ENCODE measurements around the gene CADM3.

Gene CADM3

GRCh38 chr1:159172614-159173291 lies 1.3 kb downstream of the CADM3 start:
- in situ Hi-C loops (cut with MboI; ENCODE audit: low sequenced_read_pairs), result no loop called here

DNA sequence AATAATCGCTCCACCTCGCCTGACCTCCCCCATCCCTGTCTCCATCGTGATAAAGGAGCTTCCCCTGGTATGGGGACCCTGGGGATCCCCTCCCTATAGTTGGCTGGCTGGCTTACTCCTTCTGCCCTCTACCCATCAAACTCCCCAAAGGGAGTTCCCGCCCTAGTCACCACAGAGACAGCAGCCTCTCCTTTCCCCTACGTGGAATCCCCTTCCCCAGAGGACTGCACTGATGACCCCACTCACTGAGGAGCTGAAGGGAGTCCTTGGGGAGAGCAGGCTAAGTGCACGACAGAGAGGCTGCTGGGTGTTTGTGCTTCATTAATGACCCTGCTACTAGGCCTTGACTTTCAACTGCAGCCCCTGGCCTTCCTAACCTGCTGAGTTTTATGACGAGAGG lies 1.9 kb downstream of the CADM3 start:
- in situ Hi-C loops (cut with MboI; ENCODE audit: low sequenced_read_pairs), result no loop called here

- in situ Hi-C loops (cut with MboI; ENCODE audit: low sequenced_read_pairs), result no loop called here
Measured at GRCh38 chr1:159175571-159175970, 4.2 kb downstream of the CADM3 start.

DNA sequence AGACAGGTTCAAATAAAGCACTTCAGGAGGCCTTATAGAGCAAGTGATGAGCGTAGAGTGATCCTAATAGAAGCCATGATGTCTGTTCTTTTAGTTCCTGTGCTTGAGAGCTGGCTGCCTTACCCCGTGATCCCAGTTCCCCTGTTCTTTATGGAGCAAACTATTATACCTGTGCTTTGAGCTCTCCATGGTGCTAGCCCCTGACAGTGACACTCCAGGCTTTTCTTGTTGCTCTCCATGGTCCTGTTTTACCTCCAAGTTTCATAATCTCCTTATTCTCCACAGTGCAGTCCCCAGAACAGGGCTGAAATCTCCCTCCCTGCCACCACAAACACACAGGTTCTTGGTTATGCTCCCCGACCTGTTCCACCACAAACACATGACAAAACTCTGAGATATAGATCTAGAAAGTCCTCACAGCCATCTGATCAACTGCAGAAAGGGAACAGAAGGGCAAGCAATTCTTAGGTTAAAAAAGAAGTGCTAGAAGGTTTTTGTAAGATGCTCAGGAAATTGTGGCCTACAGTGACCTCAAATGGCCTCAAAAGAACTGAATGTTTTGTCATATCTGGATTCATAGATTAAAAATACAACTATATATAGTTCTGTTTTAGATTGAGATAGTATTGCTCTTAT lies 6.0 kb downstream of the CADM3 start:
- in situ Hi-C loops (cut with MboI; ENCODE audit: low sequenced_read_pairs), result no loop called here

GRCh38 chr1:159179906-159180305 lies 8.5 kb downstream of the CADM3 start:
- in situ Hi-C loops (cut with MboI; ENCODE audit: low sequenced_read_pairs), result no loop called here

- in situ Hi-C loops (cut with MboI; ENCODE audit: low sequenced_read_pairs), result no loop called here
Measured at GRCh38 chr1:159180516-159180915, 9.1 kb downstream of the CADM3 start.

DNA sequence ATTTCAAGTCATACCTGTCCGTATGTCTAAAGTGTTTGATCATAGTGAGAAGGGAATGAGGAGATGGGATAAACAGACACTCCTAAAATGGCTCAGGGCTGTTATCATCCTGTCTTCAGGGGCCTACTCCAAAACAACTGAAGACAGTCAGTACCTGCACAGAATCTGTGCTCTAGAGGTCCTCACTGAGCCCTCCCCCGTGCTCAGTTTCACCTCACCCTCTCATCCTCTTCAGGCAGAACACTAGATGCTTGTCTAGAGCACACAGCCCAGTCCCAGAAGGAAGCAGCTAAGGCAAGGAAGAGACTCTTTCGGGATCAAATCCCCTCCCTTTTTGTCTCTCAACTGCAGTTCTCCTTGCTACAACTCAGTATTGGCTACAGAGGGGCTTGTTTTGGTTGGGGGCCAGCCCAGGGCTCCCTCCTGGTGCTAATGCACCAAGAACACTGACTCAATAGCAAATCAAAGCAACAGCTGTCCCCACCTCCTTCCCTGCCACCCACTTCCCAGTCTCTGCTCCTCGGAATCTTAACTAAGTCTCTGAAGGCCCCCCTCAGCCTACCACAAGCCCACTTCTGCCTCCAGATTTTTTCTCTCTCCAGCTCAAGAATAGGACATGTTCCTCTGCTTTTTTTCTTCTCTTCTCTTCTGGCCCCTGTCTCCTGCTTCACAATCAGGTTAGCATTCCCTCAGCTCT lies 10.1 kb downstream of the CADM3 start:
- in situ Hi-C loops (cut with MboI; ENCODE audit: low sequenced_read_pairs), result no loop called here

DNA sequence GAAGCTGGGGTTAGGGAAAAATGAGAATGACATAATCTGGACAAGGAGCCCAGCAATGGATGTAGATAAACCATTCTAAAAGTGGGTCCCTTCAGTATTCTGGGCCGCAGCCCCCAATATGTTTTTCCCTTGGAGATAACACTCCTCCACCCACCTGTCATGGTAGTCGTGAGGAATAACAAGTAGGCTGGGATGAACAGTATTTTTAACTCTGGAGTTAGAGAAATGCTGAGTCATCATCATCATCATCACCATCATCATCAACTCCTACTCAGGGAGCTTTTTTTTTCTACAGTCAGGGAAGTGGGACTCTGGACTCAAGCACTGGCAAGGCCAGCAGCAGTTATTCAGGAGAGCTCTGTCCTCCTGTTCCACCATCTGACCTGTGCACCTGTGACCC lies 12.8 kb downstream of the CADM3 start:
- in situ Hi-C loops (cut with MboI; ENCODE audit: low sequenced_read_pairs), result no loop called here

GRCh38 chr1:159185121-159185520 lies 13.7 kb downstream of the CADM3 start:
- in situ Hi-C loops (cut with MboI; ENCODE audit: low sequenced_read_pairs), result no loop called here

- in situ Hi-C loops (cut with MboI; ENCODE audit: low sequenced_read_pairs), result no loop called here
Measured at GRCh38 chr1:159187033-159187432, 15.6 kb downstream of the CADM3 start.

GRCh38 chr1:159187647-159188374 lies 16.4 kb downstream of the CADM3 start:
- in situ Hi-C loops (cut with MboI; ENCODE audit: low sequenced_read_pairs), result no loop called here

- in situ Hi-C loops (cut with MboI; ENCODE audit: low sequenced_read_pairs), result no loop called here
Measured at GRCh38 chr1:159188375-159188788, 17.0 kb downstream of the CADM3 start.

- in situ Hi-C loops (cut with MboI; ENCODE audit: low sequenced_read_pairs), result no loop called here
Measured at GRCh38 chr1:159190441-159190840, 19.0 kb downstream of the CADM3 start.

- in situ Hi-C loops (cut with MboI; ENCODE audit: low sequenced_read_pairs), result no loop called here
Measured at GRCh38 chr1:159196543-159196942, 25.1 kb downstream of the CADM3 start.

DNA sequence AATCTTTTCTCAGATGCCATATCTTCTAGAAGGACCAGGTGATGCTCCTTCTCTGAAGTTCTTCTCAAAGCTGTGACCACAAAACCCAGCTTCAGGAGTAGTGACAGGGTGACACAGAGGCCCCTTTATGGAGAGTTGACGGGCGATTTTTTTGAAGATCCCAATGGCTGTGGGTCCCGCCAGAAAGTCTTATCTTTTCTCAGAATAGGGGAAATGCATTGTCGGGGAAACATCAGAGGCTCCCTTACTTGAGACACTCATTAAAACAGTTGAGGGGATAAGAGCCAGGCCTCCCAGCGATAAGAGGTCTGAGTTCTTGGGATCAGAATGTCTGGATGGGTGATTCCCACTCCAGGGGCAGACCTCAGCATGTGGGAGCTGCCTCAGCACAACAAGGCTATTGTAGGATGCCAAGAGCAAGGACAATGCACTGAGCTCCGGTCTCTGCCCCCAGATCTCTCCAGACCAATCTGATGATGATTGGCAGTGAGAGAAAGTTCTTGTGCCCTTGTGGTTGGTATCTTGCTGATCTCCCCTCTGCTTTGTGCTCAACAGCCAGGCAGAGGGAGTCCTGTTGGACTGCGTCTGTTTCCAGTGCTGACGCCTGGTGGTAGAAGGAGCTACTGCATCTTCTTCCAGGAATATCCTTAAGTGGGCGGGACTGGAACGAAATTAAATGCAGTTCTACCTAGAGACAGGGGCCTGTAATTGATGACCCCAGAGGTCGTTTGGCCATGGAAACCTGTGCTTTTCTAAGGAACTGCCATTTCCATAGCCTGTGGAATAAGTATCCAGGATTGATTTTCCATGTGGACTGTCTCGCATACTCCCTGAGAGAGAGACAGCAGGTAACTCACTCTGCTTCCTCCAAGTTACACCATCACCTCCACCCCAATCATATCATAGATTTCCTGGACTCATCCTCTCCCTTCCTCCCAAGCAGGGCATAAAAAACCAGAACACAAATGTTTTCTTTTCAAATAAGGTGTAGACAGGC lies 26.4 kb downstream of the CADM3 start:
- in situ Hi-C loops (cut with MboI; ENCODE audit: low sequenced_read_pairs), result no loop called here

DNA sequence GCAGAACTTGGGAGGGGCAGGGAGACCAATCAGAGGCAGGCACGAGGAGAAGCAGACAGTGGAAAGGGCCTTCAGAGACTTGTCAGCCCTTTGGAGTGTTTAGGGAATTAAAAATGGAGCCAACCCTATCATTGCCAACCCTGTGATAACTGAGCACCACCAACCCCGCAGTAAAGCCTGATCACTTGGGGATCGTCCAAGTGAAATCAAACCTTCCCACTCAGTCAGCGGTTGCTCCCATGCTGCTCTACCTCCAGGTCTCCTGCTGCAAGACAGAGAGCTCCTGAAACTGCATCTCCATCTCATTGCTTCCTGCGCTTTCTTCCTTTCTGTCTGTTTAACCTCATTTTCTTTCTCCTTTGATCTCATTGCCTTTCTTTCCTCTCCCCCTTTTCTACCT lies 28.5 kb downstream of the CADM3 start:
- in situ Hi-C loops (cut with MboI; ENCODE audit: low sequenced_read_pairs), result no loop called here

DNA sequence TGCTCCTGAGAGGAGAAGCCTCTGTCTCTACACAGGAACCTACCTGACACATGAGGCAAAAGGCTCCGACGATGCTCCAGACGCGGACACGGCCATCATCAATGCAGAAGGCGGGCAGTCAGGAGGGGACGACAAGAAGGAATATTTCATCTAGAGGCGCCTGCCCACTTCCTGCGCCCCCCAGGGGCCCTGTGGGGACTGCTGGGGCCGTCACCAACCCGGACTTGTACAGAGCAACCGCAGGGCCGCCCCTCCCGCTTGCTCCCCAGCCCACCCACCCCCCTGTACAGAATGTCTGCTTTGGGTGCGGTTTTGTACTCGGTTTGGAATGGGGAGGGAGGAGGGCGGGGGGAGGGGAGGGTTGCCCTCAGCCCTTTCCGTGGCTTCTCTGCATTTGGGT lies 29.4 kb downstream of the CADM3 start:
- in situ Hi-C loops (cut with MboI; ENCODE audit: low sequenced_read_pairs), result no loop called here

DNA sequence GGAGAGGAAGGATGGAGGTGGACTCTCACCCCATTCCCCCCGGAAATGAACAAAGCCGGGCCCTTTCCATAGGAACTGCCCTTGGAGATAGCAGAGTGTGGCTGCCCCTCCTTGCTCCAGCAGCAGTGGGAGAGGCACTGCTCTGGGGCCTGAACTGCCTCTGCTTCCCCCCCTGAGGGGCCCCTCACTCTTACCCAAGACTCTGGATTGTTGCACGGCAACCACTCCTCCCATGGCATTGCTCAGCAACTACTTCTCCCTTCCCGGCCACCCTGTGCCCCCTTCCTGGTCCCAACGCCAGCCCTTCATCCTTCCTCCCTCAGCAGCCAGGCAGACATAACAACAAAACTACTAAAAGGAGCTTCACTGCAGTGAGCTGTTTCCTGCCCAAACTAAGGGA lies 30.2 kb downstream of the CADM3 start:
- in situ Hi-C loops (cut with MboI; ENCODE audit: low sequenced_read_pairs), result no loop called here

DNA sequence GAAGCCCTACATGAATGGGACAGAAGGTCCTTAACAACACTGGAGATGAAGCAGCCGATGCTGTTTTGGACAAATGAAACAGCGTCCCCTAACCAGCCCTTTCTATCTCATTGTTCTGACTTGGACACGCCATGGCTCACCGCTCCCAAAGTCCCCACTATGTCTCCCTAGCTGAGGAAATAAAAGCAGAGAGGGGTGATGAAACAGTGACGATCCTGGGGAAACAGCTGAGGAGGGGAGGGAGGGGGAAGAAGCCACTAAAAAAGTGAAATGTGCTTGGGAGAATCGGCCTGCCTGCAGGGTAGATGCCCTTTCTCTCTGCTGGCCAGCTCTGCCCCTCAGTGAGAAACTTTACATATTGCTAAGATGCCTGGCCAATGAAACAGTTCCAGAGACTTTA lies 32.2 kb downstream of the CADM3 start:
- in situ Hi-C loops (cut with MboI; ENCODE audit: low sequenced_read_pairs), result no loop called here

All from HL-60/S4 (cell line).